SU-DHL-6 (cell line): ENCODE data around the gene SHKBP1.

Source experiments
- EZH2phosphoT487 ChIP-seq: fragments of 200-600 bp; sonication (generic), shearing (Covaris generic); conservative IDR thresholded peaks from 2 replicates; pipeline ENCODE4 v1.6.1; 2018; ENCODE audit warnings: mild to moderate bottlenecking, antibody characterized with exemption, low read length, moderate library complexity, mixed read lengths
- TF ChIP-seq, protein P1 (sequence below): fragments of 200-600 bp; sonication (generic); IDR thresholded peaks from one replicate; pipeline ENCODE4 v1.5.1; 2017; ENCODE audit warnings: antibody characterized with exemption, mild to moderate bottlenecking, low read length, moderate library complexity; ENCODE audit not compliant: insufficient read depth, poor library complexity, severe bottlenecking

- TF ChIP-seq, protein P1, sequence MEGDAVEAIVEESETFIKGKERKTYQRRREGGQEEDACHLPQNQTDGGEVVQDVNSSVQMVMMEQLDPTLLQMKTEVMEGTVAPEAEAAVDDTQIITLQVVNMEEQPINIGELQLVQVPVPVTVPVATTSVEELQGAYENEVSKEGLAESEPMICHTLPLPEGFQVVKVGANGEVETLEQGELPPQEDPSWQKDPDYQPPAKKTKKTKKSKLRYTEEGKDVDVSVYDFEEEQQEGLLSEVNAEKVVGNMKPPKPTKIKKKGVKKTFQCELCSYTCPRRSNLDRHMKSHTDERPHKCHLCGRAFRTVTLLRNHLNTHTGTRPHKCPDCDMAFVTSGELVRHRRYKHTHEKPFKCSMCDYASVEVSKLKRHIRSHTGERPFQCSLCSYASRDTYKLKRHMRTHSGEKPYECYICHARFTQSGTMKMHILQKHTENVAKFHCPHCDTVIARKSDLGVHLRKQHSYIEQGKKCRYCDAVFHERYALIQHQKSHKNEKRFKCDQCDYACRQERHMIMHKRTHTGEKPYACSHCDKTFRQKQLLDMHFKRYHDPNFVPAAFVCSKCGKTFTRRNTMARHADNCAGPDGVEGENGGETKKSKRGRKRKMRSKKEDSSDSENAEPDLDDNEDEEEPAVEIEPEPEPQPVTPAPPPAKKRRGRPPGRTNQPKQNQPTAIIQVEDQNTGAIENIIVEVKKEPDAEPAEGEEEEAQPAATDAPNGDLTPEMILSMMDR = no peak
- TF ChIP-seq EZH2phosphoT487 = no peak
Observed at GRCh38 chr19:40608240-40608621, 31.6 kb downstream of the SHKBP1 start.
